HG02885 (cell line): Measurements from ENCODE around the gene VEGFB.

Source experiments
- ATAC-seq: cut with Tn5 transposase; IDR thresholded peaks from one replicate; pipeline ENCODE4 v1.9.1; 2021; ENCODE audit warnings: mild to moderate bottlenecking; ENCODE audit not compliant: unreplicated experiment, poor library complexity

The VEGFB gene

DNA sequence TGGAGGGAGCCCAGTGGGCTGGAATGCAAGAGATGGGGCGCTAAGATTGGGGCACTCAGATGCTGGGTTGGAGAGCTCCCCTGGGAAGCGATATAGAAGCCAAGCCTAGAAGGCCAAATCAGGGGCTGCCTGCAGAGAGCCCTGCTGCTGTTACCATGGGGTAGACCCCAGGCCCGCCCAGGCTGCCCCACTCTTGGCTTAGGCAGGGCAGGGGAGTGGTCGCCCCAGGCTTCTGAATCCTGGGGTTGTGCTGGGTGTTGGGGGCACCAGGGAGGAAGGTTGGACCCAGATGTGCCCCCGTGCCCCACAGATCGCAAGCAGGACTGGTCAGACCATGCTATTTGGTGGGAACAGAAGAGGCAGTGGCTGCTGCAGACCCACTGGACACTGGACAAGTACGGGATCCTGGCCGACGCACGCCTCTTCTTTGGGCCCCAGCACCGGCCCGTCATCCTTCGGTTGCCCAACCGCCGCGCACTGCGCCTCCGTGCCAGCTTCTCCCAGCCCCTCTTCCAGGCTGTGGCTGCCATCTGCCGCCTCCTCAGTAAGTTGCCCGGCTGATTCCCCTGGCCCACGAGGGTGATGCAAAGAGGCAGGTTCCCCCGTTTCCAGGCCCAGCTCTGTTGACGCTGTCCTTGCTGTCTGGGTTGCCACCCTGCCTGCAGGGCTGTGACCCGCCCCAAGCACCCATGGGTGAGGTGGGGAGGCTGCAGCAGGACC is 23.9 kb upstream of the VEGFB start:
- ATAC-seq = no peak

DNA sequence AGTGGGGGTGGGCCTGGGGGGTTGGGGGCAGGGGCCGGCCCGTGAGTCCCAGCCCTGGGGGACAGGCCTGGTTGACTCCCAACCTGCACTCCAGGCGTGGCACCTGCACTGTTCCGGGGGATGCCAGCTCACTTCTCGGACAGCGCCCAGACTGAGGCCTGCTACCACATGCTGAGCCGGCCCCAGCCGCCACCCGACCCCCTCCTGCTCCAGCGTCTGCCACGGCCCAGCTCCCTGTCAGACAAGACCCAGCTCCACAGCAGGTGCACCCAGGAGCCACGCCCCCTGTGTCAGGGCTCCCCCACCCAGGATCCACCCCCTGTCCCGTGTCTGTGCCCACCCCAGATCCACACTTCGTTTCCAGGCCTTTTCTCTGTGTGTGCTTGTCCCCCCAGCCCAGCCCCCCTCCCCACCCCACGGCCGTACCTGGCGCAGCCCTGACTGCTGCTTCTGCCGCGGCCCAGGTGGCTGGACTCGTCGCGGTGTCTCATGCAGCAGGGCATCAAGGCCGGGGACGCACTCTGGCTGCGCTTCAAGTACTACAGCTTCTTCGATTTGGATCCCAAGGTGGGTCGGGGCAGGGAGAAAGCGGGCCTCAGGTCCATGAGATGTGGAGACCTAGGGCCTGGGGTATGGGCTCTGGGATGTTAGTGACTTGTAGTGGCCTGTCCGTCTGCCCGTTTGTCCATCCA is 23.1 kb upstream of the VEGFB start:
- no peak for ATAC-seq

- ATAC-seq = no peak
Measured at GRCh38 chr11:64216879-64217278, 17.5 kb upstream of the VEGFB start.

GRCh38 chr11:64218628-64219353 is 15.6 kb upstream of the VEGFB start:
- no peak for ATAC-seq

DNA sequence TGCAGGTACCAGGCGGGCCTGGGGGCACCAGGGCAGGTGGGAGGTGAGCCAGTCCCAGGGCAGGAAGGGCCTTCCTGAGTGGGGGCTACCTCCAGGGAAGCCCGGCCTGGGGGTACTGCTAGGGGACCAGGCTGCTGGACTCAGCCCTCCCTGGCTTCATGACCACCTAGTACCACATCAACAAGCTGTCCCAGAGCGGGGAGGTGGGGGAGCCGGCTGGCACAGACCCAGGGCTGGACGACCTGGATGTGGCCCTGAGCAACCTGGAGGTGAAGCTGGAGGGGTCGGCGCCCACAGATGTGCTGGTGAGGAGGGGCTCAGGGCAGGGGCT is 15.1 kb upstream of the VEGFB start:
- no peak for ATAC-seq

GRCh38 chr11:64219755-64220154 is 14.6 kb upstream of the VEGFB start:
- no peak for ATAC-seq

- no peak for ATAC-seq
Measured at GRCh38 chr11:64220271-64220670, 14.1 kb upstream of the VEGFB start.

DNA sequence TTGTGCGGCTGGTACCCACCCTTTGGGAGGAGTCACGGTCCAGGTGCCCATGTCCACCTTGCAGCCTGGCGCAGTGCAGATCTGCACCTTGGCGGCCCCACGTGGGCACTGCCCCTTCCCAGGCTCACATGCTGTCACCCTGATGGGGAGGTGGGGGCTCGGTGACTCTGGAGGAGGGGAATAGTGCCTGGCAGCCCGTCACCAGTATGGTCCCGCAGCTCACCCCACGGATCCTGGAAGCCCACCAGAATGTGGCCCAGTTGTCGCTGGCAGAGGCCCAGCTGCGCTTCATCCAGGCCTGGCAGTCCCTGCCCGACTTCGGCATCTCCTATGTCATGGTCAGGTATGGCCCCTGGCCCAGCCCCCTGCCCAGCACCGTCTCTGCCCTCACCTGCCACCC is 13.6 kb upstream of the VEGFB start:
- no peak for ATAC-seq

DNA sequence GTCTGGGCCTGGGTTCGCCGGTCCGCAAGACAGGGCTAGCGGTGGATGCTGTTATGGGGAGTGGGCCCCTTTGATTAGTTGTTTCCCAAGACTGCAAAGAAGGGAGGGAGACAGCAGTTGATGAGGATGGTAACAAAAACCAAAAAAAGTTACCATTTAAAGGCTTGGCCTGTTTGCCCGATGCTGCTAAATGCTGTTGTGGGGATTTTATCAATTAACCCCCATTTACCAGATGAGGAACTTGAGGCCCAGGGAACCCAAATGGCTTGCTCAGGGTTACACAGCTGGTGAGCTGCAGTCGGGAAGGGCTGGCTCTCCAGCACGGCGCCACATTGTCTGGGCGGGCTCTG is 11.8 kb upstream of the VEGFB start:
- ATAC-seq = no peak

DNA sequence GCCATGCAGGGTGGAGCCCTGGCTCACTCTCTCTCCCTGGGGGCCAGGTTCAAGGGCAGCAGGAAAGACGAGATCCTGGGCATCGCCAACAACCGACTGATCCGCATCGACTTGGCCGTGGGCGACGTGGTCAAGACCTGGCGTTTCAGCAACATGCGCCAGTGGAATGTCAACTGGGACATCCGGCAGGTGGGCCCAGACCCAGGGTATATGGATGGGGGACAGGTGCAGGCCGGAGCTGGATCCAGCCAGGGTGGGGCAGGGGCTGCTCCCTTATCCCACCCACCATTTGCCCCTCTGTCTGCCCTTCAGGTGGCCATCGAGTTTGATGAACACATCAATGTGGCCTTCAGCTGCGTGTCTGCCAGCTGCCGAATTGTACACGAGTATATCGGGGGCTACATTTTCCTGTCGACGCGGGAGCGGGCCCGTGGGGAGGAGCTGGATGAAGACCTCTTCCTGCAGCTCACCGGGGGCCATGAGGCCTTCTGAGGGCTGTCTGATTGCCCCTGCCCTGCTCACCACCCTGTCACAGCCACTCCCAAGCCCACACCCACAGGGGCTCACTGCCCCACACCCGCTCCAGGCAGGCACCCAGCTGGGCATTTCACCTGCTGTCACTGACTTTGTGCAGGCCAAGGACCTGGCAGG is 11.3 kb upstream of the VEGFB start:
- no peak for ATAC-seq

- no peak for ATAC-seq
Measured at GRCh38 chr11:64224151-64224890, 10.1 kb upstream of the VEGFB start.

DNA sequence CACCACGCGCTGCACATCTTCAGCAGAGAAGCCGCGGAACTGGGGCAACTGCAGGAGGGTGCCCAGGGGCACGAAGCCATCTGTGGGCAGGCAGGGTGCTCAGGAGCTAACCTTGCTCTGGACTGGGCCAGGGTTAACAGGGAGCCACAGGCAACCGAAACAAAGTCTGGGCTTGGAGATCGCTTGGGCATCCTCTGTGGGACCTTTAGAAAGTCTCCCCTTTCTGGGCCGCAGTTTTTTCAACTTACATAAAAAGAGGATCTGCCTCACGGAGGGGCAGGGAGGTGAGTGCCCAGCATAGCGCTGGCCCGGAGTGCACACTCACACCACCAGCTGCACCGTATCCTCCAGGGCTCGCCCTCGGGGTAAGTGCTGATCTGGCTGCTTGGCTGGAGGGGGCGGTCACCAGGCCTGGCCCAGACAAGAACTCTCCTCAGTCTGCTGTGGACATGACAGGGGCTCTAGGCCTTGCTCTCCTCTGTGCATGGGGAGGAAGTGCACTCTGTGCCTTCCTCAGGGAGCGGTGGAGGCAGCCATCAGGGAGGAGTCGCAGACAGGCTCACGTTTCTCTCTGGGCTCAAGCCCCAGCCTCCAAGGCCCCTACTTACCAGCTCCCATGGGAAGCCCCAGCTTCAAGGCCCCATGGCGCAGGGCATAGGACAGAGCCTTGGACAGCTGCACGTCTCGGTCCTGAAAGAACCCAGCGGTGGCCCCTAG is 9.3 kb upstream of the VEGFB start:
- ATAC-seq = no peak

DNA sequence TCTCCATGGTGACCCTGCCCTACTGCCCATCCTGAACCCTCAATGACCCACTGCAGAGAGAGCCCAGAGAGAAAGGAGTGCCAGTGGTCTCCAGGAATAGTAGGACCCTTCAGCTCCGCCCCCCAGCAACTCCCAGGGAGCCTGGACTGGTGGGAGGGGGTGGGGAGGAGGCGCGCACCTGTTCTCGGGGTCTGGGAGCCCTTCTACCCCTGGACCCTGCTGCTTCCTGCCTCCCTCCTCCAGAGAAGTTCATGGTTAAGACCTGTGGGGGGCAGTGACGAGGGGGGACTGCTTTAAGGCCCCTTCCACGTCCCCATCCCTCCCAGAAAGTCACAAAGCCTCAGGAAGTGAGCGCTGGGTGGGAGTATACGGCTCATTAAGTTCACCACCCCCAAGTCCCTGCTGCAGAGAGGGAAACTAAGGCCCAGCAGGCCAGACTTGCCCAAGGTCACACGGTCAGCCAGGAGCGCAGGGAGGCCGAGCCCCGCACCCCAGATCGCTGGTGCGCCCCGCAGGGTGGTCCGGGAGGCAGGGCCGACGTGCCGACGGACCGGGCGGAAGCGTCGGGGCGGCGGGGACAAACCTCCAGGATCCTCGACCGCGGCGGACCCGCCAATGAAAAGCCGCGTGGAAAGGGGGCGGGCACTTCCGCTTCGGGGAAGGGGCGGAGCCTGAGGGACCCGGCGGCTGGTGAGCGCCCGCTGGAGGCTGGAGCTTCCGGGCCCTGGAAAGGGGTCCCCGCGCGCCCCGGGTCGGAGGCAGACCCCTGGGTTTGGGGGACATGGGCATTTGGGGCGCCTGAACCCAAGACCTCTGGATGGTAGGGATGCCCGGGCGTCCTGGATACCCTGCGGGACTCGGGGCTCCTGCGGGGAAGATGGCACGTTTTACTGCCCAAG is 8.5 kb upstream of the VEGFB start, which contains the start of the genes NUDT22 and TRPT1:
TSS of gene NUDT22 (plus strand) at position 667 of the 899 bp plus-strand sequence. CDS start 379 bp downstream, outside the sequence.
TSS of gene TRPT1 (minus strand) at position 579 of the 899 bp plus-strand sequence. CDS start at position 253, 326 bp downstream.
- ATAC-seq = peak; percentile 52

- ATAC-seq = peak; percentile 30
Measured at GRCh38 chr11:64226507-64227051, 7.8 kb upstream of the VEGFB start.

GRCh38 chr11:64227405-64227956 is 6.9 kb upstream of the VEGFB start:
- ATAC-seq = no peak

DNA sequence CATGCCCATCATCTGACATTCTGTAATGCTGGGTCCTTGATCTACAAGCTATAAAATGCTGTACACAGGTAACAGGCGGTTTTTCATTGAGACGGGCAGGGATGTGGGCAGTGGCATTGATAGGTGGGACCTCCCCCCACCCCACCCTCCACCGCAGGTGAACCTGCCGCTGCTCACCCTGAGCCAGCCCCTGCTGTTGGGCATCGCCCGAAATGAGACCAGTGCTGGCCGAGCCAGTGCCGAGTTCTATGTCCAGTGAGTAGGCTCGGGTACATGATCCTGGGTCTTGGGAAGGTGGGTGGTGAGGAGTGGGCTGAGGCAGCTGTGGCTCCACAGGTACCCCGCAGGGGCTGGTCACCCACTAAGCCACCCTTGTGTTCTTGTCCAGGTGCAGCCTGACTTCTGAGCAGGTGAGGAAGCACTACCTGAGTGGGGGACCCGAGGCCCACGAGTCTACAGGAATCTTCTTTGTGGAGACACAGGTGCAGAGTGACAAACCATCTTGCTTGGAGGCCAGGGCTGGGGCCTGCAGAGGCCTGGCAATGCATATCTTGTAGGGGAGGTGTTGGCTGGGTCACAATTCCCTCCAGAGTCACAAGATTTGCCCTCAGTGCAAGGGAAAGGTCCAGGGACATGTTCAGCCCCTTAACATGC is 5.2 kb upstream of the VEGFB start:
- no peak for ATAC-seq

DNA sequence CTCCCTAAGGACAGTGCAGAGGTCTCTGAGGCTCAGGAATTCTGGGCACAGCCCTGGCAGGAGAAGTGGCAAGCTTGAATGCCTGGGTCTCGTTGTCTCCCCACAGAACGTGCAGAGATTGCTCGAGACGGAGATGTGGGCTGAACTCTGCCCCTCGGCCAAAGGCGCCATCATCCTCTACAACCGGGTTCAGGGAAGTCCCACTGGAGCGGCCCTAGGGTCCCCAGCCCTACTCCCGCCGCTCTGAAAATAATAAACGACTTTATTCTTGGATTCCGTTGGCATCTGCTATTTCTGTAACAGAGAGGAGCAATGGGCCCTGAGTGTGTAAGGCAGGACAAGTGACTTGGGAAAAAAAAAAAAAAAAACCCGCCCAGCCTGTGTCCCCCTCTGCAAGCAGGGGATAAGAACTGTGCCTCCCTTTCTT is 4.6 kb upstream of the VEGFB start:
- ATAC-seq = no peak
